HFFc6 (cell line): ENCODE measurements around the gene SMYD3. TPM values are rescaled to one million over a fixed set of nuclear protein-coding genes. Genes with fewer than 3 reads are reported as not detected.

Source experiments
- DNase-seq: peaks from one replicate; pipeline ENCODE4 v3.0.0-alpha.2; 2018
- H3K27ac Mint-ChIP-seq: 2 replicates; pipeline ENCODE4 v1.8.0; 2020; ENCODE audit warnings: mild to moderate bottlenecking, mixed read lengths
- H3K27me3 Mint-ChIP-seq: 2 replicates; pipeline ENCODE4 v1.8.0; 2021; ENCODE audit warnings: mild to moderate bottlenecking, moderate library complexity, mixed read lengths; ENCODE audit not compliant: insufficient read depth
- H3K36me3 Mint-ChIP-seq: 2 replicates; pipeline ENCODE4 v1.8.0; 2021; ENCODE audit warnings: low read depth, mixed read lengths
- H3K4me1 Mint-ChIP-seq: 2 replicates; pipeline ENCODE4 v1.8.0; 2020; ENCODE audit warnings: low read depth, mixed read lengths
- H3K4me3 Mint-ChIP-seq: 2 replicates; pipeline ENCODE4 v1.8.0; 2020; ENCODE audit warnings: mild to moderate bottlenecking, moderate library complexity, mixed read lengths
- H3K9me3 Mint-ChIP-seq: 2 replicates; pipeline ENCODE4 v1.8.0; 2020; ENCODE audit warnings: mild to moderate bottlenecking, mixed read lengths
- CTCF ChIP-seq: fragments of 200-600 bp; sonication (generic); IDR thresholded peaks from 2 replicates; pipeline ENCODE4 v1.5.0; 2021; ENCODE audit warnings: antibody characterized with exemption, mild to moderate bottlenecking
- total RNA-seq, 6 experiments: library from RNA; stranded (reverse); fragmentation: NEBNext Ultra II Directional; extraction: Animal tissue kit (Norgen Biotek cat#: 25700); gene quantifications; 2 replicates in 1 of 6; 3 replicates in 5 of 6; pipeline ENCODE4 v1.2.3, GENCODE V29; 2021

SMYD3 gene
- total RNA-seq, 6 experiments from 2014 or later = 28.4 to 37.9 (median 31.2) TPM

GRCh38 chr1:246427611-246428010 is 79.5 kb downstream of the SMYD3 start:
- TF ChIP-seq CTCF = no peak
- peaks cover 65% of the 10 kb centered on the region for H3K4me1 Mint-ChIP-seq
- H3K27ac Mint-ChIP-seq = peak overlapping the region; percentile 97
- no peaks in the 10 kb centered on the region; the same call in 1 of the 2 replicates for H3K27me3 Mint-ChIP-seq
- no peaks in the 10 kb centered on the region for H3K9me3 Mint-ChIP-seq
- peaks cover 22% of the 10 kb centered on the region for H3K36me3 Mint-ChIP-seq
- peak; percentile 19 for DNase-seq
- peak overlapping the region; percentile 74 for H3K4me3 Mint-ChIP-seq

- Mint-ChIP-seq H3K27me3 (no peaks in the 10 kb centered on the region; the same call in 1 of the 2 replicates), H3K4me1 (peaks cover 70% of the 10 kb centered on the region), H3K4me3 (no peak overlapping the region), H3K27ac (no peak overlapping the region), H3K36me3 (peaks cover 19% of the 10 kb centered on the region), H3K9me3 (no peaks in the 10 kb centered on the region)
- no peak for TF ChIP-seq CTCF
- no peak for DNase-seq
Observed at GRCh38 chr1:246425895-246426294, 81.2 kb downstream of the SMYD3 start.

GRCh38 chr1:246425139-246425794 is 81.8 kb downstream of the SMYD3 start:
- no peak for TF ChIP-seq CTCF
- H3K36me3 Mint-ChIP-seq = peaks cover 13% of the 10 kb centered on the region
- no peaks in the 10 kb centered on the region; the same call in 1 of the 2 replicates for H3K27me3 Mint-ChIP-seq
- H3K4me1 Mint-ChIP-seq = peaks cover 70% of the 10 kb centered on the region
- H3K9me3 Mint-ChIP-seq = no peaks in the 10 kb centered on the region
- no peak for DNase-seq
- H3K27ac Mint-ChIP-seq = no peak overlapping the region
- no peak overlapping the region for H3K4me3 Mint-ChIP-seq

- Mint-ChIP-seq H3K36me3 (peaks cover 38% of the 10 kb centered on the region), H3K4me1 (peaks cover 64% of the 10 kb centered on the region), H3K27me3 (no peaks in the 10 kb centered on the region), H3K9me3 (peaks cover 27% of the 10 kb centered on the region), H3K4me3 (no peak overlapping the region), H3K27ac (no peak overlapping the region)
- TF ChIP-seq CTCF = no peak
- no peak for DNase-seq
Observed at GRCh38 chr1:246420300-246420699, 86.8 kb downstream of the SMYD3 start.

- no peak for DNase-seq
- no peak for TF ChIP-seq CTCF
- Mint-ChIP-seq H3K4me3 (no peak overlapping the region), H3K27me3 (no peaks in the 10 kb centered on the region), H3K27ac (no peak overlapping the region), H3K9me3 (peaks cover 27% of the 10 kb centered on the region), H3K4me1 (peaks cover 60% of the 10 kb centered on the region), H3K36me3 (peaks cover 34% of the 10 kb centered on the region)
Observed at GRCh38 chr1:246418565-246419312, 88.3 kb downstream of the SMYD3 start.
